Endothelial cell of umbilical vein (primary cell): Measurements from ENCODE around the gene NUP50.

Experiments
- FOS ChIP-seq: IDR thresholded peaks from 2 replicates; pipeline ENCODE4 v1.6.1; 2011; ENCODE audit warnings: mild to moderate bottlenecking, low read length, moderate library complexity, borderline replicate concordance; ENCODE audit not compliant: insufficient read depth
- POLR2A ChIP-seq: IDR thresholded peaks from 2 replicates; pipeline ENCODE4 v1.6.1; 2012; ENCODE audit warnings: low read depth, mild to moderate bottlenecking, control low read depth, low read length
- TF ChIP-seq, protein P1 (sequence below), 2 donors: IDR thresholded peaks; 1 replicate in 1 of 2; 2 replicates in 1 of 2; pipeline ENCODE4 v1.5.1; 2011; ENCODE audit warnings: low read length in 2 of 2, mild to moderate bottlenecking in 2 of 2, moderate library complexity in 2 of 2, control low read depth in 1 of 2, inconsistent platforms in 1 of 2, low read depth in 1 of 2; ENCODE audit not compliant: insufficient read depth in 1 of 2; ENCODE audit errors: extremely low read depth in 1 of 2

- TF ChIP-seq, protein P1, sequence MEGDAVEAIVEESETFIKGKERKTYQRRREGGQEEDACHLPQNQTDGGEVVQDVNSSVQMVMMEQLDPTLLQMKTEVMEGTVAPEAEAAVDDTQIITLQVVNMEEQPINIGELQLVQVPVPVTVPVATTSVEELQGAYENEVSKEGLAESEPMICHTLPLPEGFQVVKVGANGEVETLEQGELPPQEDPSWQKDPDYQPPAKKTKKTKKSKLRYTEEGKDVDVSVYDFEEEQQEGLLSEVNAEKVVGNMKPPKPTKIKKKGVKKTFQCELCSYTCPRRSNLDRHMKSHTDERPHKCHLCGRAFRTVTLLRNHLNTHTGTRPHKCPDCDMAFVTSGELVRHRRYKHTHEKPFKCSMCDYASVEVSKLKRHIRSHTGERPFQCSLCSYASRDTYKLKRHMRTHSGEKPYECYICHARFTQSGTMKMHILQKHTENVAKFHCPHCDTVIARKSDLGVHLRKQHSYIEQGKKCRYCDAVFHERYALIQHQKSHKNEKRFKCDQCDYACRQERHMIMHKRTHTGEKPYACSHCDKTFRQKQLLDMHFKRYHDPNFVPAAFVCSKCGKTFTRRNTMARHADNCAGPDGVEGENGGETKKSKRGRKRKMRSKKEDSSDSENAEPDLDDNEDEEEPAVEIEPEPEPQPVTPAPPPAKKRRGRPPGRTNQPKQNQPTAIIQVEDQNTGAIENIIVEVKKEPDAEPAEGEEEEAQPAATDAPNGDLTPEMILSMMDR (IDR thresholded peaks at IDR 0.05; ENCODE audit: extremely low read depth in 1 of 2, insufficient read depth in 1 of 2, low read depth in 1 of 2, low read length in 2 of 2): no peak
- TF ChIP-seq FOS: no peak
- no peak for TF ChIP-seq POLR2A
Observed at GRCh38 chr22:45207981-45208664, 44.4 kb downstream of the NUP50 start.
